ENCODE data around the gene MYB. TPM values are rescaled to one million over a fixed set of nuclear protein-coding genes. Genes with fewer than 3 reads are reported as not detected.

Gene MYB
- total and polyA plus RNA-seq, 2 of the 8 experiments (the other 6 are each of a cell fraction or from before 2014, with no cell fraction given): 4.0 to 7.6 TPM

GRCh38 chr6:135183002-135183531, 2.0 kb downstream of the MYB start (continued):
- TF ChIP-seq EP300 (IDR thresholded peaks at IDR 0.05; ENCODE audit: borderline replicate concordance in 1 of 2, low read depth in 2 of 2, low read length in 2 of 2) (no peak), GTF2F1 (IDR thresholded peaks at IDR 0.05; ENCODE audit: borderline replicate concordance, low read depth, low read length) (no peak), POU5F1 (IDR thresholded peaks at IDR 0.05; ENCODE audit: low read depth, low read length) (no peak), YY1 (IDR thresholded peaks at IDR 0.05; ENCODE audit: low read depth, low read length) (no peak), BRCA1 (IDR thresholded peaks at IDR 0.05; ENCODE audit: low read depth, low read length) (no peak), RXRA (IDR thresholded peaks at IDR 0.05; ENCODE audit: insufficient read depth, low read depth, low read length) (no peak), JUN (IDR thresholded peaks at IDR 0.05; ENCODE audit: low read depth, low read length) (no peak), EZH2 (IDR thresholded peaks at IDR 0.05; ENCODE audit: low read depth, low read length, severe bottlenecking) (no peak), SRF (IDR thresholded peaks at IDR 0.05; ENCODE audit: low read depth, low read length) (no peak), CBX5 (IDR thresholded peaks at IDR 0.05; ENCODE audit: low read depth, low read length) (no peak), SIX5 (IDR thresholded peaks at IDR 0.05; ENCODE audit: low read depth, low read length) (no peak), NANOG (IDR thresholded peaks at IDR 0.05; ENCODE audit: insufficient read depth, low read depth, low read length, poor library complexity, severe bottlenecking) (no peak), EGR1 (IDR thresholded peaks at IDR 0.05; ENCODE audit: borderline replicate concordance, low read depth, low read length) (0 out of 2 replicates have a peak, but pooled peaks have one; percentile 57), CTBP2 (IDR thresholded peaks at IDR 0.05; ENCODE audit: borderline replicate concordance, insufficient read depth, insufficient read length, low read length) (no peak), SP2 (IDR thresholded peaks at IDR 0.05; ENCODE audit: low read length) (no peak), POLR2A (IDR thresholded peaks at IDR 0.05; ENCODE audit: control extremely low read depth in 1 of 2, low read depth in 2 of 2, low read length in 2 of 2) (no peak), SAP30 (IDR thresholded peaks at IDR 0.05; ENCODE audit: insufficient read depth, insufficient replicate concordance, low read length) (peak; percentile 24), E2F6 (IDR thresholded peaks at IDR 0.05) (no peak), ZNF274 (IDR thresholded peaks at IDR 0.05; ENCODE audit: borderline replicate concordance, extremely low read depth, low read length) (no peak), TBP (IDR thresholded peaks at IDR 0.05; ENCODE audit: low read depth, low read length) (no peak), SIRT6 (IDR thresholded peaks at IDR 0.05; ENCODE audit: low read length) (no peak), RFX5 (IDR thresholded peaks at IDR 0.05; ENCODE audit: borderline replicate concordance, low read depth, low read length) (no peak), KDM5A (IDR thresholded peaks at IDR 0.05; ENCODE audit: low read length) (no peak), KDM4A (IDR thresholded peaks at IDR 0.05; ENCODE audit: low read depth, low read length, severe bottlenecking) (peak; percentile 24), HDAC6 (IDR thresholded peaks at IDR 0.05; ENCODE audit: low read depth, low read length) (no peak), SUZ12 (IDR thresholded peaks at IDR 0.05; ENCODE audit: low read length) (no peak)

Measured in H1 (cell line).